ENCODE measurements around the gene KCND3.

- TF ChIP-seq POLR2A (IDR thresholded peaks at IDR 0.05; ENCODE audit: low read depth, low read length) (no peak), POLR2AphosphoS5 (IDR thresholded peaks at IDR 0.05; ENCODE audit: low read depth, low read length) (no peak), TAF1 (IDR thresholded peaks at IDR 0.05; ENCODE audit: borderline replicate concordance, low read depth, low read length) (no peak)
Observed at GRCh38 chr1:111798580-111798979, 190.9 kb downstream of the KCND3 start.

Measured in GM12892 (cell line).